Neural cell (in vitro differentiated cells): ENCODE results near the gene COL5A1. TPM values are rescaled to one million over a fixed set of nuclear protein-coding genes. Genes with fewer than 3 reads are reported as not detected.
A peak's percentile ranks its signal among the peaks of the same experiment; 100 is the strongest.

Experiments
- H2AFZ ChIP-seq: fragments of 200-600, 300-800 bp; sonication (generic), shearing (Covaris generic); 2 replicates; pipeline ENCODE4 v1.6.0; 2014; ENCODE audit warnings: low read depth, mild to moderate bottlenecking, antibody characterized with exemption, low read length, moderate library complexity
- H3F3A ChIP-seq: fragments of 200-600 bp; shearing (Covaris generic); 2 replicates; pipeline ENCODE4 v1.6.1; 2016; ENCODE audit warnings: mild to moderate bottlenecking, moderate library complexity, mixed read lengths, antibody characterized with exemption, low read length; ENCODE audit not compliant: insufficient read depth, poor library complexity, severe bottlenecking
- H3K27ac ChIP-seq: fragments of 200-600, 300-800 bp; sonication (generic), shearing (Covaris generic); 2 replicates; pipeline ENCODE4 v1.5.1; 2014; ENCODE audit warnings: mild to moderate bottlenecking, low read length, moderate library complexity
- H3K27me3 ChIP-seq: fragments of 300-800, 200-600 bp; sonication (generic), shearing (Covaris generic); 2 replicates; pipeline ENCODE4 v1.6.0; 2014; ENCODE audit warnings: mild to moderate bottlenecking, low read depth, low read length, moderate library complexity; ENCODE audit not compliant: insufficient read depth
- H3K36me3 ChIP-seq: fragments of 300-800, 200-600 bp; sonication (generic), shearing (Covaris generic); 2 replicates; pipeline ENCODE4 v1.5.1; 2014; ENCODE audit warnings: mild to moderate bottlenecking, antibody characterized with exemption, low read length, moderate library complexity; ENCODE audit not compliant: insufficient read depth
- H3K4me2 ChIP-seq: fragments of 300-800, 200-600 bp; sonication (generic), shearing (Covaris generic); 2 replicates; pipeline ENCODE4 v1.6.0; 2014; ENCODE audit warnings: mild to moderate bottlenecking, low read length
- H3K4me3 ChIP-seq: fragments of 300-800, 200-600 bp; sonication (generic), shearing (Covaris generic); 2 replicates; pipeline ENCODE4 v1.5.1; 2014; ENCODE audit warnings: mild to moderate bottlenecking, low read length, moderate library complexity
- H3K79me2 ChIP-seq: fragments of 200-600 bp; shearing (Covaris generic); replicated peaks from 2 replicates; pipeline ENCODE4 v1.6.0; 2014; ENCODE audit warnings: mild to moderate bottlenecking, low read length, moderate library complexity; ENCODE audit not compliant: insufficient read depth
- H3K9ac ChIP-seq: fragments of 300-800, 200-600 bp; sonication (generic), shearing (Covaris generic); 2 replicates; pipeline ENCODE4 v1.6.1; 2016; ENCODE audit warnings: mild to moderate bottlenecking, low read length, mixed read lengths
- H3K9me2 ChIP-seq: fragments of 200-600 bp; shearing (Covaris generic); 2 replicates; pipeline ENCODE4 v1.6.1; 2016; ENCODE audit warnings: mild to moderate bottlenecking, low read length, mixed read lengths; ENCODE audit not compliant: insufficient read depth
- H3K9me3 ChIP-seq: fragments of 200-600, 300-800 bp; sonication (generic), shearing (Covaris generic); 2 replicates; pipeline ENCODE4 v1.6.1; 2016; ENCODE audit warnings: mild to moderate bottlenecking, mixed run types, low read length, moderate library complexity, mixed read lengths
- H4K20me1 ChIP-seq: fragments of 200-600 bp; shearing (Covaris generic); 2 replicates; pipeline ENCODE4 v1.6.1; 2016; ENCODE audit warnings: mild to moderate bottlenecking, mixed run types; ENCODE audit not compliant: insufficient read depth
- CTCF ChIP-seq: fragments of 450-650 bp; IDR thresholded peaks from 2 replicates; pipeline ENCODE4 v1.5.1; 2014; ENCODE audit warnings: antibody characterized with exemption, mild to moderate bottlenecking, moderate library complexity; ENCODE audit not compliant: poor library complexity, severe bottlenecking
- EP300 ChIP-seq: fragments of 450-650 bp; conservative IDR thresholded peaks from 2 replicates; pipeline ENCODE4 v1.6.1; 2014; ENCODE audit warnings: antibody characterized with exemption, mild to moderate bottlenecking, moderate library complexity; ENCODE audit not compliant: poor library complexity, severe bottlenecking
- EZH2 ChIP-seq: fragments of 200-600, 300-800 bp; shearing (Covaris generic), sonication (generic); IDR thresholded peaks from 2 replicates; pipeline ENCODE4 v1.6.1; 2014; ENCODE audit warnings: antibody characterized with exemption, low read length, borderline replicate concordance, mild to moderate bottlenecking; ENCODE audit not compliant: insufficient read depth, poor library complexity, severe bottlenecking
- MXI1 ChIP-seq: fragments of 450-650 bp; conservative IDR thresholded peaks from 2 replicates; pipeline ENCODE4 v1.6.1; 2014; ENCODE audit warnings: antibody characterized with exemption, mild to moderate bottlenecking; ENCODE audit not compliant: poor library complexity, severe bottlenecking
- POLR2AphosphoS5 ChIP-seq: IDR thresholded peaks from 2 replicates; pipeline ENCODE4 v1.6.1; 2012
- RAD21 ChIP-seq: fragments of 450-650 bp; conservative IDR thresholded peaks from 2 replicates; pipeline ENCODE4 v1.6.1; 2014; ENCODE audit warnings: antibody characterized with exemption, mild to moderate bottlenecking, moderate library complexity
- REST ChIP-seq: IDR thresholded peaks from 2 replicates; pipeline ENCODE4 v1.6.1; 2012; ENCODE audit warnings: borderline replicate concordance
- SMC3 ChIP-seq: fragments of 450-650 bp; conservative IDR thresholded peaks from 2 replicates; pipeline ENCODE4 v1.6.1; 2014; ENCODE audit warnings: antibody characterized with exemption, mild to moderate bottlenecking, moderate library complexity; ENCODE audit not compliant: poor library complexity
- TAF1 ChIP-seq: IDR thresholded peaks from 2 replicates; pipeline ENCODE4 v1.6.1; 2012; ENCODE audit warnings: low read depth
- polyA plus RNA-seq: library from polyadenylated mRNA; depleted of rRNA; stranded (reverse); fragments of >200 nt; gene quantifications from 2 replicates; pipeline ENCODE4 v1.2.3, GENCODE V29; 2014

The COL5A1 gene
- polyA plus RNA-seq, 1 donor from 2014 or later = not detected

DNA sequence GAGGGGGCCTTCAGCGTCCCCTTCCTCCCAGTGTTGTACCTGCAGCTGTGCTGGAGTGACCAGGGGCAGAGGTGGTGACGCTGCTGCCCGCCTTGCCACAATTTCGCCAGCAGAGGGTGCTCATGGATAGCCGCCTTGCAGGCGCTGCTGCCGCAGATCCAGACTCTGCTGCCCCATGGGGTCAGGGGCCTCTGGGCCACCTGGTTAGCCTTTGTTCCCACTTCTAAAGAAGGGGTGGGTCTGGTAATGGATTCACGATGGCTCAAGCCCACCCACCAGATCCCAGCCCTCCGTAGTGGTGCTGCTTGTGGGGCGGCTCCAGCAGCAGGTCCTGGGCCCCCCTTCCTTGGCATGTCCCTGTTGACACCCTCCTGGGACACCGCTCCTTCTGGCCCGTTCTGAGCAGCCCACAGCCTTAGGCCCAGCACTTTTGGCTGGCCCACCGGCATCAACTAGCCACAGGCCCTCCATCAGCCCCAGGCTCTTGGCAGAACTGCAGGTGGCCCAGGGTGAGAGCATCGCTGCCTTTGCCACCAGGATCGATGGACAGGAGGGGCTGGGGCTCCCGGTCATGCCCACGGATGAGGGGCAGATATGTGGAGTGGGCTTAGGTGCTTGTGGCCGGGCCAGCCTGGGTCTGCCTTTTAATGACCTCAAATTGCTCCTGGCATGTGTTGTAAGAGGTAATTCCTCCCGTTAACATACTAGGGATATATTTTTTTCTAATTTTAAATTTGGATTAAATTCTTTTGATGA, 57.2 kb downstream of the COL5A1 start:
- H3K9me2 ChIP-seq = no peaks in the 10 kb centered on the region
- no peaks in the 10 kb centered on the region for H3K79me2 ChIP-seq
- no peak overlapping the region for H3K9ac ChIP-seq
- H3K36me3 ChIP-seq = no peaks in the 10 kb centered on the region
- no peak overlapping the region for H3K27ac ChIP-seq
- no peak overlapping the region for H3K4me2 ChIP-seq
- no peaks in the 10 kb centered on the region for H3F3A ChIP-seq
- H2AFZ ChIP-seq = no peak overlapping the region
- no peaks in the 10 kb centered on the region for H4K20me1 ChIP-seq
- no peaks in the 10 kb centered on the region for H3K9me3 ChIP-seq
- H3K4me3 ChIP-seq = no peak overlapping the region
- no peaks in the 10 kb centered on the region for H3K27me3 ChIP-seq
- TF ChIP-seq MXI1 (no peak), RAD21 (peak; percentile 94), SMC3 (peak; percentile 93), CTCF (peak; percentile 95)

GRCh38 chr9:134699343-134699740, 57.7 kb downstream of the COL5A1 start:
- H3K9me3 ChIP-seq = no peaks in the 10 kb centered on the region
- TF ChIP-seq TAF1 (no peak), EP300 (no peak), SMC3 (no peak), EZH2 (no peak), MXI1 (no peak), POLR2AphosphoS5 (no peak), CTCF (no peak), RAD21 (no peak), REST (no peak)
- no peak overlapping the region for H3K27ac ChIP-seq
- no peak overlapping the region for H3K4me3 ChIP-seq
- no peaks in the 10 kb centered on the region for H3K79me2 ChIP-seq
- H3K27me3 ChIP-seq = no peaks in the 10 kb centered on the region
- H3K9me2 ChIP-seq = no peaks in the 10 kb centered on the region
- H3K4me2 ChIP-seq = no peak overlapping the region
- no peaks in the 10 kb centered on the region for H3K36me3 ChIP-seq
- no peak overlapping the region for H2AFZ ChIP-seq
- no peaks in the 10 kb centered on the region for H3F3A ChIP-seq
- no peak overlapping the region for H3K9ac ChIP-seq
- no peaks in the 10 kb centered on the region for H4K20me1 ChIP-seq
